K562 (cell line): ENCODE measurements around the gene RASGRP1. TPM values are rescaled to one million over a fixed set of nuclear protein-coding genes. Genes with fewer than 3 reads are reported as not detected.

Experiments used
- ATAC-seq: fragments of 200-7000 bp; cut with Tn5 transposase; 3 replicates; pipeline ENCODE4 v1.9.1; 2020; ENCODE audit warnings: moderate library complexity
- BruUV-seq: library from RNA; stranded (reverse); fragments of 400-500 nt; replicated peaks from 2 replicates; lab custom pipeline; 2021; lab: Mats Ljungman, UMichigan
- CTCF ChIA-PET: fragments of 300-600 bp; formaldehyde crosslinking; extraction: SDS; loops from one replicate; lab custom pipeline; 2021; ENCODE audit warnings: low intra/inter-chr PET ratio; lab: Yijun Ruan, JAX
- POLR2A ChIA-PET: fragments of 300-600, 350-650 bp; sonication (Branson Sonifier 250); formaldehyde crosslinking; extraction: SDS; loops from one replicate; lab custom pipeline; 2021; ENCODE audit warnings: antibody characterized with exemption, inconsistent platforms; lab: Yijun Ruan, JAX
- DNase-seq, 4 experiments: peaks; one replicate each; pipeline versions ENCODE4 v3.0.0 to v3.0.0-alpha.2; 2011 to 2018; ENCODE audit warnings: low spot score in 3 of 4, mixed read lengths in 3 of 4; ENCODE audit errors: extremely low read depth in 1 of 4
- FAIRE-seq: peaks from 2 replicates; lab custom pipeline; 2011; peaks lifted over from hg19 to GRCh38; lab: Jason Lieb, UNC
- H2AFZ ChIP-seq: 2 replicates; pipeline ENCODE4 v1.6.0; 2011; ENCODE audit warnings: low read depth, low read length, control low read depth, inconsistent platforms
- H3K27ac ChIP-seq: fragments of 200-600 bp; 3 replicates; pipeline ENCODE4 v1.8.0; 2011; ENCODE audit warnings: low read depth, mild to moderate bottlenecking, control low read depth, inconsistent platforms, low read length, moderate library complexity, mixed read lengths; ENCODE audit errors: extremely low read depth
- H3K27me3 ChIP-seq, 2 experiments: fragments of 300-600 bp in 1 of 2; 2 replicates in 1 of 2; 3 replicates in 1 of 2; pipeline versions ENCODE4 v1.6.0 to v1.8.0; 2011; ENCODE audit warnings: inconsistent platforms in 2 of 2, low read length in 2 of 2, mild to moderate bottlenecking in 1 of 2, mixed read lengths in 1 of 2, moderate library complexity in 1 of 2; ENCODE audit not compliant: control insufficient read depth in 2 of 2, insufficient read depth in 2 of 2
- H3K36me3 ChIP-seq: fragments of 300-600 bp; 3 replicates; pipeline ENCODE4 v1.8.0; 2011; ENCODE audit warnings: mild to moderate bottlenecking, low read length, inconsistent platforms; ENCODE audit not compliant: control insufficient read depth, insufficient read depth
- H3K4me1 ChIP-seq, 2 experiments: fragments of 200-600 bp in 1 of 2; replicated peaks in 1 of 2; 2 replicates in 1 of 2; 3 replicates in 1 of 2; pipeline versions ENCODE4 v1.5.1 to v1.8.0; 2011; ENCODE audit warnings: inconsistent platforms in 2 of 2, low read length in 2 of 2, mild to moderate bottlenecking in 1 of 2, mixed read lengths in 1 of 2, moderate library complexity in 1 of 2; ENCODE audit not compliant: control insufficient read depth in 2 of 2, insufficient read depth in 2 of 2
- H3K4me2 ChIP-seq: 2 replicates; pipeline ENCODE4 v1.6.1; 2011; ENCODE audit warnings: low read length, control low read depth, inconsistent platforms, mixed read lengths; ENCODE audit not compliant: insufficient read depth
- H3K4me3 ChIP-seq: fragments of 200-600 bp; sonication (generic), shearing (Covaris generic); 2 replicates; pipeline ENCODE4 v1.5.1; 2016; ENCODE audit warnings: control low read depth, inconsistent platforms
- H3K79me2 ChIP-seq: fragments of 200-600 bp; 3 replicates; pipeline ENCODE4 v1.8.0; 2011; ENCODE audit warnings: low read length, inconsistent platforms; ENCODE audit not compliant: control insufficient read depth, insufficient read depth
- H3K9ac ChIP-seq, 2 experiments: 2 replicates each; pipeline versions ENCODE4 v1.6.0 to v1.6.1; 2011; ENCODE audit warnings: low read depth in 2 of 2, low read length in 2 of 2, control low read depth in 1 of 2, inconsistent platforms in 1 of 2, mild to moderate bottlenecking in 1 of 2, mixed read lengths in 1 of 2; ENCODE audit not compliant: insufficient read depth in 1 of 2
- H3K9me1 ChIP-seq: one replicate; pipeline ENCODE4 v1.6.0; 2011; ENCODE audit warnings: inconsistent platforms, mild to moderate bottlenecking, low read length, moderate library complexity; ENCODE audit not compliant: control insufficient read depth, insufficient read depth
- H3K9me3 ChIP-seq: replicated peaks from 2 replicates; pipeline ENCODE4 v1.5.1; 2011; ENCODE audit warnings: low read depth, low read length, inconsistent platforms; ENCODE audit not compliant: control insufficient read depth, insufficient read depth
- H4K20me1 ChIP-seq: replicated peaks from 2 replicates; pipeline ENCODE4 v1.6.1; 2011; ENCODE audit warnings: low read length, inconsistent platforms, mixed read lengths; ENCODE audit not compliant: control insufficient read depth, insufficient read depth
- CTCFL ChIP-seq: IDR thresholded peaks from 2 replicates; pipeline ENCODE4 v1.6.1; 2011; ENCODE audit warnings: borderline replicate concordance, low read depth, mild to moderate bottlenecking, moderate library complexity, low read length; ENCODE audit not compliant: insufficient read depth, poor library complexity, severe bottlenecking
- E2F5 ChIP-seq: sonication (generic); formaldehyde crosslinking; IDR thresholded peaks from 2 replicates; pipeline ENCODE4 v1.8.0; 2022; ENCODE audit warnings: mild to moderate bottlenecking, missing genetic modification reagents
- GABPB2 ChIP-seq: fragments of 250-450 bp; sonication (Bioruptor Pico); conservative IDR thresholded peaks from 2 replicates; pipeline ENCODE4 v1.5.1; 2021; ENCODE audit warnings: mild to moderate bottlenecking
- HES1 ChIP-seq: fragments of 450-650 bp; IDR thresholded peaks from 2 replicates; pipeline ENCODE4 v1.6.1; 2016; ENCODE audit warnings: low read depth, mild to moderate bottlenecking, moderate library complexity
- HNRNPL ChIP-seq: fragments of 200-400 bp; formaldehyde crosslinking; IDR thresholded peaks from 2 replicates; pipeline ENCODE4 v1.6.1; 2017; ENCODE audit warnings: low read depth, mild to moderate bottlenecking, low read length
- PHTF2 ChIP-seq: fragments of 250-450 bp; sonication (Bioruptor Pico); IDR thresholded peaks from 2 replicates; pipeline ENCODE4 v1.5.0; 2021; ENCODE audit warnings: mild to moderate bottlenecking
- SMAD3 ChIP-seq: fragments of 450-650 bp; formaldehyde crosslinking; conservative IDR thresholded peaks from 2 replicates; pipeline ENCODE4 v1.4.0; 2020; ENCODE audit warnings: mild to moderate bottlenecking
- TCF7 ChIP-seq: sonication (generic); IDR thresholded peaks from 2 replicates; pipeline ENCODE4 v1.6.1; 2016; ENCODE audit warnings: antibody characterized with exemption, borderline replicate concordance
- USF2 ChIP-seq: sonication (generic); formaldehyde crosslinking; IDR thresholded peaks from 2 replicates; pipeline ENCODE4 v1.5.0; 2020; ENCODE audit warnings: missing genetic modification reagents
- WHSC1 ChIP-seq: IDR thresholded peaks from one replicate; pipeline ENCODE4 v1.6.1; 2012; ENCODE audit warnings: low read length, control low read depth, inconsistent platforms
- ZNF121 ChIP-seq: sonication (generic); formaldehyde crosslinking; conservative IDR thresholded peaks from 2 replicates; pipeline ENCODE4 v1.8.0; 2022; ENCODE audit warnings: missing genetic modification reagents
- ZNF146 ChIP-seq: IDR thresholded peaks from one replicate; pipeline ENCODE4 v1.6.1; 2018; ENCODE audit warnings: missing compliant biosample characterization; ENCODE audit not compliant: unreplicated experiment
- ZNF639 ChIP-seq, 2 experiments: fragments of 200-800 bp in 1 of 2; sonication (Bioruptor generic) in 1 of 2; sonication (generic) in 1 of 2; formaldehyde crosslinking in 1 of 2; IDR thresholded peaks in 1 of 2; conservative IDR thresholded peaks in 1 of 2; 2 replicates each; pipeline versions ENCODE4 v1.5.0 to v1.6.1; 2016 to 2020; ENCODE audit warnings: missing compliant biosample characterization in 1 of 2, missing genetic modification characterization in 1 of 2, missing genetic modification reagents in 1 of 2
- WGBS: fragments of 100-300 bp; shearing (Covaris generic); methylation state at CpG from one replicate; pipeline ENCODE4 v1.1.6; 2016; ENCODE audit warnings: low coverage, mixed read lengths; ENCODE audit not compliant: insufficient coverage; ENCODE audit errors: missing lambda C conversion rate; 5-methylcytosine and 5-hydroxymethylcytosine counted together
- in situ Hi-C: fragments of 300-500 bp; cut with MboI; formaldehyde crosslinking; loops from 4 replicates; pipeline ENCODE4 v1.15.0; 2018; ENCODE audit warnings: inconsistent platforms, mixed read lengths
- intact Hi-C: fragments of 100-400 bp; cut with micrococcal nuclease; formaldehyde crosslinking; loops from 2 replicates; pipeline ENCODE4 v1.14.2; 2022
- polyA plus RNA-seq, 8 experiments: library from polyadenylated mRNA; depleted of rRNA in 4 of 8; stranded (reverse) in 5 of 8; unstranded in 3 of 8; fragments of >200 nt; fragmentation: Nextera tagmentation in 2 of 8; fragmentation: Illumina TruSeq in 1 of 8; extraction: Ambion mirVana in 2 of 8; extraction: Trizol in 1 of 8; gene quantifications; 2 replicates each; pipeline versions ENCODE4 v1.2.1 to v1.2.3, GENCODE V29; 2011 to 2014; ENCODE audit warnings: inconsistent platforms in 1 of 8, missing spikeins in 1 of 8
- total RNA-seq, 7 experiments: library from RNA; depleted of rRNA in 6 of 7; stranded (reverse); fragments of >200 nt in 6 of 7; fragmentation: Illumina TruSeq in 2 of 7; extraction: Trizol in 2 of 7; gene quantifications; 2 replicates each; pipeline versions ENCODE4 v1.2.1 to v1.2.3, GENCODE V29; 2011 to 2021; ENCODE audit warnings: low replicate concordance in 1 of 7

The RASGRP1 gene
- total and polyA plus RNA-seq, 9 of the 15 experiments (the other 6 are each of a cell fraction or from before 2014, with no cell fraction given) = 0.14 to 0.72 (median 0.31) TPM

GRCh38 chr15:38475361-38475760 is 89.3 kb downstream of the RASGRP1 start:
- no peak overlapping the region for H2AFZ ChIP-seq
- intact Hi-C loops = loop anchor here (10.0 kb wide), 1 partner anchor 89 kb away; the partner anchor contains the start of gene RASGRP1
- BruUV-seq = no TSS peak
- H3K27me3 ChIP-seq = no peaks in the 10 kb centered on the region
- CTCF ChIA-PET = no interaction called here
- no peaks in the 10 kb centered on the region for H3K9me3 ChIP-seq
- ATAC-seq (no peak), FAIRE-seq (no peak), DNase-seq (no peak)
- H3K9me1 ChIP-seq = no peaks in the 10 kb centered on the region
- in situ Hi-C loops = loop anchor here (10.0 kb wide), 1 partner anchor 219 kb away; no protein-coding TSS in a partner anchor
- H3K4me3 ChIP-seq = no peak overlapping the region
- 93% methylated on average over 2 of the region's 2 CpGs for WGBS
- H3K79me2 ChIP-seq = no peaks in the 10 kb centered on the region
- peaks cover 72% of the 10 kb centered on the region for H3K36me3 ChIP-seq
- H3K9ac ChIP-seq = no peak overlapping the region
- no peaks in the 10 kb centered on the region for H3K4me1 ChIP-seq
- no peak overlapping the region for H3K27ac ChIP-seq
- H3K4me2 ChIP-seq = no peak overlapping the region
- POLR2A ChIA-PET = interaction anchor here (1.1 kb wide), 1 partner anchor 20 kb away, joined by 4 read pairs; no protein-coding TSS in a partner anchor
- H4K20me1 ChIP-seq = no peaks in the 10 kb centered on the region
- no peak for TF ChIP-seq ZNF639 (CRISPR knock-in tag; conservative IDR thresholded peaks at IDR 0.05 in 1 of 2, IDR thresholded peaks at IDR 0.05 in 1 of 2)
- TF ChIP-seq SMAD3 = no peak
- TF ChIP-seq E2F5 (CRISPR knock-in tag) = no peak
- no peak for TF ChIP-seq HES1
- no peak for TF ChIP-seq USF2
- no peak for TF ChIP-seq CTCFL
- TF ChIP-seq WHSC1 = no peak
- no peak for TF ChIP-seq ZNF146 (CRISPR knock-in tag)
- no peak for TF ChIP-seq HNRNPL
- TF ChIP-seq PHTF2 = no peak
- no peak for TF ChIP-seq ZNF121
- no peak for TF ChIP-seq TCF7
- TF ChIP-seq GABPB2 = no peak
